Transverse colon (tissue), 4 donors: ENCODE data around the gene CHGA. TPM values are rescaled to one million over a fixed set of nuclear protein-coding genes. Genes with fewer than 3 reads are reported as not detected.

Source experiments
- DNase-seq: peaks from one replicate; pipeline ENCODE4 v3.0.0-alpha.2; 2019
- H3K27ac ChIP-seq, 4 donors: fragments of 200-600 bp; sonication (generic); 2 replicates each; pipeline ENCODE4 v1.5.1; 2016 to 2018; ENCODE audit warnings: inconsistent platforms in 4 of 4
- H3K27me3 ChIP-seq: fragments of 200-600 bp; sonication (generic); 2 replicates; pipeline ENCODE4 v1.5.1; 2017; ENCODE audit warnings: inconsistent platforms
- H3K36me3 ChIP-seq, 4 donors: fragments of 200-600 bp; sonication (generic); 2 replicates each; pipeline ENCODE4 v1.5.1; 2017 to 2019; ENCODE audit warnings: inconsistent platforms in 4 of 4
- H3K4me1 ChIP-seq, 4 donors: fragments of 200-600 bp; sonication (generic); 2 replicates each; pipeline ENCODE4 v1.5.1; 2017 to 2020; ENCODE audit warnings: inconsistent platforms in 4 of 4
- H3K4me3 ChIP-seq, 4 donors: fragments of 200-600 bp; sonication (generic); 1 replicate in 1 of 4; 2 replicates in 3 of 4; pipeline versions ENCODE4 v1.5.1 to v1.6.1; 2017 to 2019; ENCODE audit warnings: inconsistent platforms in 4 of 4
- H3K9me3 ChIP-seq, 2 donors: fragments of 200-600 bp; sonication (generic); 2 replicates each; pipeline ENCODE4 v1.5.1; 2017 to 2019; ENCODE audit warnings: inconsistent platforms in 2 of 2
- EP300 ChIP-seq: sonication (generic); formaldehyde crosslinking; IDR thresholded peaks from one replicate; pipeline ENCODE4 v1.6.1; 2017; ENCODE audit warnings: antibody characterized with exemption, low read depth
- POLR2A ChIP-seq: fragments of 450-650 bp; IDR thresholded peaks from one replicate; pipeline ENCODE4 v1.6.1; 2016; ENCODE audit warnings: antibody characterized with exemption, mild to moderate bottlenecking, moderate library complexity
- POLR2AphosphoS5 ChIP-seq, 3 donors: sonication (generic); formaldehyde crosslinking; IDR thresholded peaks; one replicate each; pipeline ENCODE4 v1.6.1; 2016; ENCODE audit warnings: antibody characterized with exemption in 3 of 3
- WGBS, 2 donors: methylation state at CpG; one replicate each; pipeline ENCODE4 v1.1.5; 2018; ENCODE audit warnings: low coverage in 1 of 2; 5-methylcytosine and 5-hydroxymethylcytosine counted together
- in situ Hi-C, 4 donors: fragments of 200-750 bp; cut with MboI; loops; one replicate each; pipeline versions ENCODE4 v1.15.0 to v1.15.1; 2017; ENCODE audit warnings: low sequenced_read_pairs in 3 of 4, low pct_ligation_motif_present in 1 of 4, low pct_unique_long_range_greater_than_20kb in 1 of 4
- intact Hi-C: fragments of 100-400 bp; cut with DNase I; formaldehyde crosslinking; loops from one replicate; pipeline ENCODE4 v1.15.1; 2023; ENCODE audit warnings: low total_unique reads
- total RNA-seq, 4 donors: library from RNA; depleted of rRNA; stranded (reverse); fragments of >200 nt; gene quantifications; one replicate each; pipeline ENCODE4 v1.1.0, GENCODE V29; 2016
- TF ChIP-seq, protein P1 (sequence below), 5 experiments: fragments of 200-600 bp in 3 of 5; fragments of 450-650 bp in 2 of 5; sonication (generic) in 3 of 5; IDR thresholded peaks; 1 replicate in 2 of 5; 2 replicates in 3 of 5; pipeline ENCODE4 v1.5.1; 2016 to 2017; ENCODE audit warnings: antibody characterized with exemption in 5 of 5, inconsistent platforms in 3 of 5, mild to moderate bottlenecking in 2 of 5, moderate library complexity in 1 of 5

Gene CHGA
- total RNA-seq, 4 donors from 2014 or later, result 9.2 to 215 (median 40.7) TPM

DNA sequence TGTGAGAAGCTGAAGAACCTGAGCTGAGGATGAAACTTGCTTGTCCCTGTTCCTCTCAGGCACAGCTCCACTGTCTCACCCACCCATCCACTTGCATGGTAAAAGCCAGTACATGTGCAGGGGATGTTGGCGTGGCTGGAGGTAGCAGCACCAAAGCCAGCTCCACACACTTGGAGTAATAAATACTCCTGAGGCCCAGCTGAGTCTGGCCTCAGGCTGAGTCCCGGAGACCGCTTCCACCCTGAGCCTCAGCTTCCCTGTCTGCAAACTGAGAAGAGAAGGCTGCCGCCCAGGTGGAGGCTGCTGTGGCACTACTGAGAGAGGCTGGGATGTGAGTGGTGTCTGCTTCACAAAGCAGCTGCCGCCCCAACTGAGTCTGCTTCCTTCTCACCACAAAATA is 19.2 kb downstream of the CHGA start:
- H3K27ac ChIP-seq, result no peak overlapping the region
- TF ChIP-seq POLR2AphosphoS5 (IDR thresholded peaks at IDR 0.05), result no peak
- no peak for TF ChIP-seq EP300
- TF ChIP-seq, protein P1, sequence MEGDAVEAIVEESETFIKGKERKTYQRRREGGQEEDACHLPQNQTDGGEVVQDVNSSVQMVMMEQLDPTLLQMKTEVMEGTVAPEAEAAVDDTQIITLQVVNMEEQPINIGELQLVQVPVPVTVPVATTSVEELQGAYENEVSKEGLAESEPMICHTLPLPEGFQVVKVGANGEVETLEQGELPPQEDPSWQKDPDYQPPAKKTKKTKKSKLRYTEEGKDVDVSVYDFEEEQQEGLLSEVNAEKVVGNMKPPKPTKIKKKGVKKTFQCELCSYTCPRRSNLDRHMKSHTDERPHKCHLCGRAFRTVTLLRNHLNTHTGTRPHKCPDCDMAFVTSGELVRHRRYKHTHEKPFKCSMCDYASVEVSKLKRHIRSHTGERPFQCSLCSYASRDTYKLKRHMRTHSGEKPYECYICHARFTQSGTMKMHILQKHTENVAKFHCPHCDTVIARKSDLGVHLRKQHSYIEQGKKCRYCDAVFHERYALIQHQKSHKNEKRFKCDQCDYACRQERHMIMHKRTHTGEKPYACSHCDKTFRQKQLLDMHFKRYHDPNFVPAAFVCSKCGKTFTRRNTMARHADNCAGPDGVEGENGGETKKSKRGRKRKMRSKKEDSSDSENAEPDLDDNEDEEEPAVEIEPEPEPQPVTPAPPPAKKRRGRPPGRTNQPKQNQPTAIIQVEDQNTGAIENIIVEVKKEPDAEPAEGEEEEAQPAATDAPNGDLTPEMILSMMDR (IDR thresholded peaks at IDR 0.05), result no peak
- TF ChIP-seq POLR2A, result no peak
- H3K9me3 ChIP-seq, result no peaks in the 10 kb centered on the region
- no peak overlapping the region for H3K4me3 ChIP-seq
- no peaks in the 10 kb centered on the region for H3K27me3 ChIP-seq
- H3K36me3 ChIP-seq, result no peaks in the 10 kb centered on the region
- no peak for DNase-seq
- intact Hi-C loops, result no loop called here
- in situ Hi-C loops, result loop anchor here in 1 of 4 donors (10.0 kb wide), 1 partner anchor 193 kb away; no protein-coding TSS in a partner anchor
- 95% methylated on average over 5 of the region's 5 CpGs; no CpG with 5 or more reads in 1 of the 2 donors for WGBS, 2 donors
- H3K4me1 ChIP-seq, result peaks cover 0 to 7% (median 4%) of the 10 kb centered on the region in 4 donors

DNA sequence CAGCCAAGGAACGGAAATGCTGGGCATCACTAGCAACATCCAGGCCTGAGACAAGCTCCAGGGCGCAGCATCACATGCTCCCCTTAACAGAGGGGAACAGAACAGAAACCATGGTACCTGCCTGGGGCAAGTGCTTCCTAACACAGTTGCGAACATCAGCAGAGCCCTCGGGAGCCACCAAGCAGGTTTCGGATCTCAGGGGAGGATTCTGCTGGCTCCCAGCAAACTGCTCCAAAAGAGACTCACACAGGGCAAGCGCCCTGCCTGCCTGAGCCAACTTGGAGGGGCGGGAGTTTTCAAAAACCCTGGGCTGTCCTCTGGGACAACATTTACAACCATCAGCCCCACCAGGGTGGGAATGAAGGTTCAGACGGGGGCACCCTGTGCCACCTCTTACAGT is 19.6 kb downstream of the CHGA start:
- TF ChIP-seq POLR2AphosphoS5 (IDR thresholded peaks at IDR 0.05), result no peak
- Histone ChIP-seq H3K4me1 (peaks cover 0 to 7% (median 4%) of the 10 kb centered on the region in 4 donors), H3K4me3 (no peak overlapping the region), H3K36me3 (no peaks in the 10 kb centered on the region), H3K9me3 (no peaks in the 10 kb centered on the region), H3K27me3 (no peaks in the 10 kb centered on the region), H3K27ac (no peak overlapping the region)
- in situ Hi-C loops (loop anchor here in 1 of 4 donors (10.0 kb wide), 1 partner anchor 192 kb away; no protein-coding TSS in a partner anchor), intact Hi-C loops (no loop called here)
- no peak for DNase-seq
- WGBS, 2 donors, result 95% methylated on average over 8 of the region's 8 CpGs; no CpG with 5 or more reads in 1 of the 2 donors

DNA sequence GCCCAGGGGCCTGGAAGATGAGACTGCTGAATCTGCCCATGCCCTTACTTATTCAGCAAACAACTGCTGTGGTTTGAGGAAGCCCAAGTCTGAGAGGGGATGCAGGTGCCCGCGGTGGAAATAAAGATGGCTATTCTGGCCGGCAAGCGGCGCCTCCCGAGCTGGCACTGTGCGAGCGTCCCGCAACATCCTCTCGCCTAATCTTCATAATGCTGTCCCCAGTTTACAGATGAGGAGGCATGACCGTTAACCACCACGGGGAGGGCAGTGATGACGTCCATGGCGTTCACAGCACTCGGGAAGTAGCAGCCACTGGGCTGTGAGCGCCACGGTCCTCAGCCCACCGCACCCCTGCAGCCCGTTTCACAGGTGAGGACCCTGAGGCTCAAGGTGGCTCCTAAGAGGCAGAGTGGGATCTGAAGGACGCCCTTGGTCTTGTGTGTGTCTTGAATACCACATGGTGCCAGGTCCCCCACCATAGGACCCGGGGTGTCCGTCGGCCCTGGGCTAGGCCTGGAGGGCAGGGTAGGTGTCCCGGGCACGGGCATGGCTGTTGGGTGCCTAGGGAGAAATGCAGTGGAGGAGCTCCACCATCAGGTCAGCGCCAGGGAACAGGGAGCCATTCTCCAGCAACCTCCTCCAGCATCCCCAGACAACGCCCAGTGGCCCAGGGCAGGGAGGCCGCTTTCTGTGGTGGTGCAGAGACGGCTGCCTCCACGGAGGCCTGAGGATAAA is 20.2 kb downstream of the CHGA start:
- in situ Hi-C loops, result loop anchor here in 1 of 4 donors (10.0 kb wide), 1 partner anchor 192 kb away; no protein-coding TSS in a partner anchor
- TF ChIP-seq POLR2AphosphoS5 (IDR thresholded peaks at IDR 0.05), result no peak
- TF ChIP-seq POLR2A, result no peak
- no peak for TF ChIP-seq EP300
- TF ChIP-seq, protein P1 (IDR thresholded peaks at IDR 0.05), result no peak
- Histone ChIP-seq H3K4me1 (peaks cover 0 to 7% (median 4%) of the 10 kb centered on the region in 4 donors), H3K27ac (no peak overlapping the region), H3K4me3 (no peak overlapping the region), H3K27me3 (no peaks in the 10 kb centered on the region), H3K36me3 (no peaks in the 10 kb centered on the region), H3K9me3 (no peaks in the 10 kb centered on the region)
- 89% methylated on average over 30 of the region's 30 CpGs; no CpG with 5 or more reads in 1 of the 2 donors for WGBS, 2 donors
- intact Hi-C loops, result no loop called here
- no peak for DNase-seq

DNA sequence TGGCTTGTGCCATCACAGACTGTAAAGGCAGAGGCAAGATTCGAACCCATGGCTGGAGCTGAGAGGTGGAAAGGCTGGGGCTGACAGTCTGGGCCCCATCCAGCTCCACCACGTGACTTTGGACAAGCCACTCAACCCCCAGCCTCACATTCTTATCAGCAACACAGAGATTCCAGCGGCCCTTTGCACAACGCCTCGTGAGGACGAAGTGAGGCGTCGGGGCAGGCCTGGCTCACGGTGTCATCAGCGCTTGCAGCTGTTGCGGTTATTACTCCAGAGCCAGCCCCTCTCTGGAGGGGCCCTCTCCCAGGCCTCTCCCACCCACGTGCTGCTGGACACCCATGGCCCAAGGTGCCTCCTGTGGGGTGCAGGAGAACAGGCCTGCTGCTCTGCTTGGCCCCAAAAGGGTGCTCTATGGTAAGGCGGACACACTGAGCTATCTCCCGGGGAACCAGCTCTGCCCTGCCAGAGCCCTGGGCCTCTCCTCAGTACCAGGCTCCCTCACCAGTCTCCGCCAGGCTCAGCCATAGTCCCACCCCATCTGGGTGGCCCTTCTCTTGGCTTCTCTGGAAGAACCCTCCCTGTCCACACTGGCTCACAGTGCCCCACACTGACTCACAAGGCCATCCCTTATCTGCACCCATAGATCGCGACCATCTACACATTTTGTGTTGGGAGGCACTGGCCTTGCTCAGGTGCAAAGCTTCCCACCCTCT is 21.1 kb downstream of the CHGA start:
- intact Hi-C loops (no loop called here), in situ Hi-C loops (loop anchor here in 1 of 4 donors (10.0 kb wide), 1 partner anchor 191 kb away; no protein-coding TSS in a partner anchor)
- TF ChIP-seq, protein P1 (IDR thresholded peaks at IDR 0.05), result no peak
- TF ChIP-seq POLR2A (no peak), EP300 (no peak), POLR2AphosphoS5 (IDR thresholded peaks at IDR 0.05) (no peak)
- H3K4me1 ChIP-seq, result peaks cover 0 to 7% (median 4%) of the 10 kb centered on the region in 4 donors
- no peaks in the 10 kb centered on the region for H3K9me3 ChIP-seq
- no peak for DNase-seq
- H3K27me3 ChIP-seq, result no peaks in the 10 kb centered on the region
- no peaks in the 10 kb centered on the region for H3K36me3 ChIP-seq
- no peak overlapping the region for H3K4me3 ChIP-seq
- 85 to 95% methylated on average over 5 to 7 of the region's 17 CpGs for WGBS, 2 donors
- H3K27ac ChIP-seq, result no peak overlapping the region
